OCI-LY7 (cell line): ENCODE results near the gene MEGF6.

Source experiments
- CTCF ChIP-seq: fragments of 200-600 bp; sonication (generic); conservative IDR thresholded peaks from 2 replicates; pipeline ENCODE4 v1.5.1; 2014; ENCODE audit warnings: mild to moderate bottlenecking, antibody characterized with exemption, low read length, moderate library complexity, mixed read lengths
- EZH2phosphoT487 ChIP-seq: fragments of 200-600 bp; sonication (generic); IDR thresholded peaks from 2 replicates; pipeline ENCODE4 v1.6.1; 2018; ENCODE audit warnings: low read depth, borderline replicate concordance, mild to moderate bottlenecking, mixed run types, antibody characterized with exemption, low read length, moderate library complexity, mixed read lengths

GRCh38 chr1:3618881-3619671, 7.8 kb upstream of the MEGF6 start:
- TF ChIP-seq CTCF (peak; percentile 90), EZH2phosphoT487 (no peak)
